H9 (cell line): ENCODE data around the gene PTPRN2. TPM values are rescaled to one million over a fixed set of nuclear protein-coding genes. Genes with fewer than 3 reads are reported as not detected.

Source experiments
- DNase-seq: peaks from one replicate; pipeline ENCODE4 v3.0.0-alpha.2; 2017
- H2AFZ ChIP-seq: one replicate; pipeline ENCODE4 v1.6.1; 2013; ENCODE audit warnings: mild to moderate bottlenecking, low read length, control low read depth, moderate library complexity
- H2AK5ac ChIP-seq: 2 replicates; pipeline ENCODE4 v1.6.1; 2013; ENCODE audit warnings: low read length, control low read depth, mixed read lengths; ENCODE audit not compliant: insufficient read length
- H2BK120ac ChIP-seq: one replicate; pipeline ENCODE4 v1.6.1; 2013; ENCODE audit warnings: low read depth, mild to moderate bottlenecking, low read length, control low read depth, inconsistent platforms; ENCODE audit not compliant: poor library complexity, severe bottlenecking
- H2BK12ac ChIP-seq: 2 replicates; pipeline ENCODE4 v1.6.1; 2013; ENCODE audit warnings: low read length, control low read depth, mixed read lengths, low read depth; ENCODE audit not compliant: insufficient read length
- H2BK15ac ChIP-seq: 2 replicates; pipeline ENCODE4 v1.6.1; 2013; ENCODE audit warnings: low read depth, low read length, control low read depth
- H2BK20ac ChIP-seq: one replicate; pipeline ENCODE4 v1.6.1; 2013; ENCODE audit warnings: low read depth, mild to moderate bottlenecking, low read length, control low read depth, inconsistent platforms; ENCODE audit not compliant: poor library complexity, severe bottlenecking
- H2BK5ac ChIP-seq: 2 replicates; pipeline ENCODE4 v1.6.1; 2013; ENCODE audit warnings: low read length, control low read depth, mixed read lengths; ENCODE audit not compliant: insufficient read length
- H3K14ac ChIP-seq: 2 replicates; pipeline ENCODE4 v1.6.1; 2013; ENCODE audit warnings: low read length, control low read depth; ENCODE audit not compliant: insufficient read depth
- H3K18ac ChIP-seq: 2 replicates; pipeline ENCODE4 v1.6.1; 2013; ENCODE audit warnings: low read depth, mild to moderate bottlenecking, mixed read lengths, low read length, control low read depth; ENCODE audit not compliant: insufficient read length
- H3K23ac ChIP-seq: 2 replicates; pipeline ENCODE4 v1.6.1; 2013; ENCODE audit warnings: low read length, control low read depth, mixed read lengths, low read depth; ENCODE audit not compliant: insufficient read length
- H3K23me2 ChIP-seq: 2 replicates; pipeline ENCODE4 v1.6.1; 2013; ENCODE audit warnings: low read depth, mild to moderate bottlenecking, mixed read lengths, low read length, control low read depth; ENCODE audit not compliant: insufficient read length, poor library complexity, severe bottlenecking
- H3K27ac ChIP-seq: 2 replicates; pipeline ENCODE4 v1.5.1; 2013; ENCODE audit warnings: low read length, control low read depth, mixed read lengths, low read depth; ENCODE audit not compliant: insufficient read length
- H3K27me3 ChIP-seq: 2 replicates; pipeline ENCODE4 v1.6.1; 2013; ENCODE audit warnings: low read length, control low read depth, inconsistent platforms; ENCODE audit not compliant: insufficient read depth
- H3K4ac ChIP-seq: 2 replicates; pipeline ENCODE4 v1.6.1; 2013; ENCODE audit warnings: low read depth, mild to moderate bottlenecking, control low read depth, inconsistent platforms, low read length, moderate library complexity
- H3K4me1 ChIP-seq: 2 replicates; pipeline ENCODE4 v1.6.1; 2013; ENCODE audit warnings: low read length, control low read depth, inconsistent platforms; ENCODE audit not compliant: insufficient read depth
- H3K4me2 ChIP-seq: 2 replicates; pipeline ENCODE4 v1.6.1; 2013; ENCODE audit warnings: low read length, control low read depth, mixed read lengths; ENCODE audit not compliant: insufficient read length, insufficient read depth
- H3K56ac ChIP-seq: 2 replicates; pipeline ENCODE4 v1.6.1; 2013; ENCODE audit warnings: low read depth, mild to moderate bottlenecking, mixed read lengths, low read length, control low read depth; ENCODE audit not compliant: insufficient read length
- H3K79me1 ChIP-seq: 2 replicates; pipeline ENCODE4 v1.6.1; 2013; ENCODE audit warnings: low read depth, mild to moderate bottlenecking, moderate library complexity, low read length, control low read depth, inconsistent platforms; ENCODE audit not compliant: insufficient read depth, poor library complexity, severe bottlenecking
- H3K79me2 ChIP-seq: 2 replicates; pipeline ENCODE4 v1.6.1; 2013; ENCODE audit warnings: low read length, control low read depth, inconsistent platforms; ENCODE audit not compliant: insufficient read depth
- H3K9ac ChIP-seq: 2 replicates; pipeline ENCODE4 v1.6.1; 2013; ENCODE audit warnings: low read length, control low read depth, mixed read lengths; ENCODE audit not compliant: insufficient read length; ENCODE audit errors: extremely low read depth
- H3K9me3 ChIP-seq: one replicate; pipeline ENCODE4 v1.6.1; 2013; ENCODE audit warnings: low read depth, low read length, inconsistent platforms; ENCODE audit not compliant: control insufficient read depth
- H3T11ph ChIP-seq: one replicate; pipeline ENCODE4 v1.6.1; 2013; ENCODE audit warnings: mild to moderate bottlenecking, low read length, control low read depth, inconsistent platforms
- H4K20me1 ChIP-seq: one replicate; pipeline ENCODE4 v1.6.1; 2013; ENCODE audit not compliant: control insufficient read depth, insufficient read length, insufficient read depth
- H4K5ac ChIP-seq: 2 replicates; pipeline ENCODE4 v1.6.1; 2013; ENCODE audit warnings: low read depth, mild to moderate bottlenecking, mixed read lengths, low read length, control low read depth; ENCODE audit not compliant: insufficient read length
- H4K8ac ChIP-seq: replicated peaks from 2 replicates; pipeline ENCODE4 v1.6.1; 2013; ENCODE audit warnings: low read length, control low read depth, mixed read lengths, low read depth; ENCODE audit not compliant: insufficient read length
- H4K91ac ChIP-seq: 2 replicates; pipeline ENCODE4 v1.6.1; 2013; ENCODE audit warnings: low read depth, mild to moderate bottlenecking, moderate library complexity, mixed read lengths, low read length, control low read depth; ENCODE audit not compliant: insufficient read length
- H3K27ac Mint-ChIP-seq, 3 experiments: 2 replicates in 2 of 3; 3 replicates in 1 of 3; pipeline ENCODE4 v1.8.0; 2020 to 2021; ENCODE audit warnings: mixed read lengths in 3 of 3, mild to moderate bottlenecking in 1 of 3, moderate library complexity in 1 of 3
- H3K27me3 Mint-ChIP-seq: 2 replicates; pipeline ENCODE4 v1.8.0; 2021; ENCODE audit warnings: low read depth, mild to moderate bottlenecking, moderate library complexity, mixed read lengths
- H3K36me3 Mint-ChIP-seq, 3 experiments: 2 replicates in 2 of 3; 3 replicates in 1 of 3; pipeline ENCODE4 v1.8.0; 2020 to 2021; ENCODE audit warnings: low read depth in 3 of 3, mixed read lengths in 3 of 3; ENCODE audit not compliant: insufficient read depth in 1 of 3
- H3K4me1 Mint-ChIP-seq, 2 experiments: 2 replicates each; pipeline ENCODE4 v1.8.0; 2020; ENCODE audit warnings: mixed read lengths in 2 of 2
- H3K4me3 Mint-ChIP-seq, 2 experiments: 2 replicates in 1 of 2; 3 replicates in 1 of 2; pipeline ENCODE4 v1.8.0; 2020 to 2021; ENCODE audit warnings: mild to moderate bottlenecking in 2 of 2, mixed read lengths in 2 of 2, moderate library complexity in 1 of 2
- H3K9me3 Mint-ChIP-seq, 2 experiments: 2 replicates in 1 of 2; 3 replicates in 1 of 2; pipeline ENCODE4 v1.8.0; 2020; ENCODE audit warnings: mild to moderate bottlenecking in 2 of 2, mixed read lengths in 2 of 2, moderate library complexity in 1 of 2
- CTCF ChIP-seq: fragments of 200-600 bp; sonication (generic); conservative IDR thresholded peaks from 3 replicates; pipeline ENCODE4 v1.8.0; 2021; ENCODE audit warnings: antibody characterized with exemption, mild to moderate bottlenecking
- WGBS: extraction: QIAGEN DNeasy Blood & Tissue Kit; methylation state at CpG from one replicate; pipeline ENCODE4 v1.1.7; 2013; ENCODE audit warnings: missing lambda C conversion rate, low lambda C conversion rate, mixed read lengths; ENCODE audit not compliant: insufficient read length; ENCODE audit errors: extremely low coverage; 5-methylcytosine and 5-hydroxymethylcytosine counted together
- total RNA-seq: library from RNA; stranded (reverse); gene quantifications from 2 replicates; pipeline ENCODE4 v1.2.1, GENCODE V29; 2021

Gene PTPRN2
- total RNA-seq, 1 experiment from 2014 or later = 5.2 TPM

- Histone ChIP-seq H3K56ac (no peak overlapping the region), H3K4me1 (no peaks in the 10 kb centered on the region), H3K4ac (no peak overlapping the region), H3K9me3 (no peaks in the 10 kb centered on the region), H2BK120ac (no peak overlapping the region), H4K5ac (no peak overlapping the region), H3K14ac (no peak overlapping the region), H3K18ac (no peak overlapping the region), H3K27me3 (peaks cover 69% of the 10 kb centered on the region), H2AFZ (no peak overlapping the region), H3T11ph (no peak overlapping the region), H3K27ac (no peak overlapping the region), H2BK5ac (no peak overlapping the region), H2BK20ac (no peak overlapping the region), H3K23ac (no peak overlapping the region), H4K8ac (no peak overlapping the region), H2AK5ac (no peak overlapping the region), H3K4me2 (peak overlapping the region; percentile 86), H3K79me2 (no peaks in the 10 kb centered on the region), H2BK12ac (no peak overlapping the region), H3K23me2 (peaks cover 3% of the 10 kb centered on the region), H3K9ac (no peak overlapping the region), H4K20me1 (no peaks in the 10 kb centered on the region), H2BK15ac (no peak overlapping the region), H3K79me1 (no peaks in the 10 kb centered on the region), H4K91ac (no peak overlapping the region)
- DNase-seq = peak; percentile 28
- no peak for TF ChIP-seq CTCF
- Mint-ChIP-seq H3K9me3 (no peaks in the 10 kb centered on the region), H3K4me1 (peaks cover 12 to 63% of the 10 kb centered on the region in 2 experiments), H3K27ac (no peak overlapping the region), H3K27me3 (peaks cover 96% of the 10 kb centered on the region), H3K4me3 (peak overlapping the region in 1 of 2 experiments; percentile 74; a peak in 3 of 5 replicates), H3K36me3 (no peaks in the 10 kb centered on the region; a peak in 2 of 7 replicates)
- no CpG with 5 or more reads among the region's 21 CpGs for WGBS
Measured at GRCh38 chr7:157682946-157683746, 904.5 kb downstream of the PTPRN2 start.
